Liver (tissue), 3 donors: Measurements from ENCODE around the gene OR56B1.

ENCODE experiments used
- CTCF ChIP-seq: fragments of 150-350 bp; IDR thresholded peaks from 2 replicates; pipeline ENCODE4 v1.5.1; 2017; ENCODE audit warnings: improper control_type of control experiment, low read depth, low read length; ENCODE audit not compliant: missing input control
- JUND ChIP-seq, 2 donors: IDR thresholded peaks; 2 replicates each; pipeline ENCODE4 v1.6.1; 2016; ENCODE audit warnings: antibody characterized with exemption in 2 of 2
- NR2F2 ChIP-seq: IDR thresholded peaks from 2 replicates; pipeline ENCODE4 v1.6.1; 2016; ENCODE audit warnings: antibody characterized with exemption
- donor health status: healthy.
- donor health status: healthy.

GRCh38 chr11:5753943-5754342 is 17.7 kb downstream of the OR56B1 start, which contains the start of gene OR52N4:
- no peak for TF ChIP-seq CTCF
- TF ChIP-seq NR2F2 = no peak
- no peak for TF ChIP-seq JUND (IDR thresholded peaks at IDR 0.05)
